K562 (cell line): Measurements from ENCODE around the gene TPGS1. TPM values are rescaled to one million over a fixed set of nuclear protein-coding genes. Genes with fewer than 3 reads are reported as not detected.
A peak's percentile ranks its signal among the peaks of the same experiment; 100 is the strongest.

Experiments
- ARID4B ChIP-seq: sonication (generic); formaldehyde crosslinking; IDR thresholded peaks from 2 replicates; pipeline ENCODE4 v1.8.0; 2022; ENCODE audit warnings: mild to moderate bottlenecking, missing genetic modification reagents
- CBX1 ChIP-seq: sonication (generic); IDR thresholded peaks from 2 replicates; pipeline ENCODE4 v1.6.1; 2016; ENCODE audit warnings: antibody characterized with exemption, low read depth, mild to moderate bottlenecking
- GABPA ChIP-seq: fragments of 200-800 bp; sonication (Bioruptor generic); conservative IDR thresholded peaks from 2 replicates; pipeline ENCODE4 v1.6.1; 2016; ENCODE audit warnings: low read depth, missing genetic modification characterization, missing compliant biosample characterization
- MLLT1 ChIP-seq, 2 experiments: fragments of 450-650 bp; IDR thresholded peaks; 2 replicates each; pipeline ENCODE4 v1.6.1; 2016
- THRAP3 ChIP-seq: fragments of 450-650 bp; IDR thresholded peaks from 2 replicates; pipeline ENCODE4 v1.6.1; 2016; ENCODE audit warnings: mild to moderate bottlenecking, inconsistent platforms, borderline replicate concordance
- YBX1 ChIP-seq: fragments of 450-650 bp; IDR thresholded peaks from 2 replicates; pipeline ENCODE4 v1.7.1; 2016; ENCODE audit warnings: mild to moderate bottlenecking
- ZNF644 ChIP-seq: fragments of 200-800 bp; sonication (Bioruptor generic); IDR thresholded peaks from 2 replicates; pipeline ENCODE4 v1.6.1; 2016; ENCODE audit warnings: low read depth, missing genetic modification characterization, missing compliant biosample characterization
- polyA plus RNA-seq, 8 experiments: library from polyadenylated mRNA; depleted of rRNA in 4 of 8; stranded (reverse) in 5 of 8; unstranded in 3 of 8; fragments of >200 nt; fragmentation: Nextera tagmentation in 2 of 8; fragmentation: Illumina TruSeq in 1 of 8; extraction: Ambion mirVana in 2 of 8; extraction: Trizol in 1 of 8; gene quantifications; 2 replicates each; pipeline versions ENCODE4 v1.2.1 to v1.2.3, GENCODE V29; 2011 to 2014; ENCODE audit warnings: inconsistent platforms in 1 of 8, missing spikeins in 1 of 8
- total RNA-seq, 7 experiments: library from RNA; depleted of rRNA in 6 of 7; stranded (reverse); fragments of >200 nt in 6 of 7; fragmentation: Illumina TruSeq in 2 of 7; extraction: Trizol in 2 of 7; gene quantifications; 2 replicates each; pipeline versions ENCODE4 v1.2.1 to v1.2.3, GENCODE V29; 2011 to 2021; ENCODE audit warnings: low replicate concordance in 1 of 7

The TPGS1 gene
- total and polyA plus RNA-seq, 9 of the 15 experiments (the other 6 are each of a cell fraction or from before 2014, with no cell fraction given) = 0.30 to 31.6 (median 1.2) TPM; not detected in 2

GRCh38 chr19:489418-490196, 17.7 kb upstream of the TPGS1 start (continued):
- 0 out of 2 replicates have a peak, but pooled peaks have one; percentile 14 for TF ChIP-seq ARID4B (CRISPR knock-in tag)
- no peak for TF ChIP-seq GABPA
- TF ChIP-seq THRAP3 = peak; percentile 58; the same call in 1 of the 2 replicates
- TF ChIP-seq CBX1 = 0 out of 2 replicates have a peak, but pooled peaks have one; percentile 48
- TF ChIP-seq MLLT1 (IDR thresholded peaks at IDR 0.05) = peak in 1 of 2 experiments; percentile 77; a peak in 2 of 4 replicates
- no peak for TF ChIP-seq ZNF644 (tag)
- no peak for TF ChIP-seq YBX1
- TF ChIP-seq, all 486 proteins: peak for 8
